H9 (cell line): Measurements from ENCODE around the gene FBXO40. TPM values are rescaled to one million over a fixed set of nuclear protein-coding genes. Genes with fewer than 3 reads are reported as not detected.

ENCODE experiments used
- DNase-seq: peaks from one replicate; pipeline ENCODE4 v3.0.0-alpha.2; 2017
- H2AFZ ChIP-seq: one replicate; pipeline ENCODE4 v1.6.1; 2013; ENCODE audit warnings: mild to moderate bottlenecking, low read length, control low read depth, moderate library complexity
- H2AK5ac ChIP-seq: 2 replicates; pipeline ENCODE4 v1.6.1; 2013; ENCODE audit warnings: low read length, control low read depth, mixed read lengths; ENCODE audit not compliant: insufficient read length
- H2BK120ac ChIP-seq: one replicate; pipeline ENCODE4 v1.6.1; 2013; ENCODE audit warnings: low read depth, mild to moderate bottlenecking, low read length, control low read depth, inconsistent platforms; ENCODE audit not compliant: poor library complexity, severe bottlenecking
- H2BK12ac ChIP-seq: 2 replicates; pipeline ENCODE4 v1.6.1; 2013; ENCODE audit warnings: low read length, control low read depth, mixed read lengths, low read depth; ENCODE audit not compliant: insufficient read length
- H2BK15ac ChIP-seq: 2 replicates; pipeline ENCODE4 v1.6.1; 2013; ENCODE audit warnings: low read depth, low read length, control low read depth
- H2BK20ac ChIP-seq: one replicate; pipeline ENCODE4 v1.6.1; 2013; ENCODE audit warnings: low read depth, mild to moderate bottlenecking, low read length, control low read depth, inconsistent platforms; ENCODE audit not compliant: poor library complexity, severe bottlenecking
- H2BK5ac ChIP-seq: 2 replicates; pipeline ENCODE4 v1.6.1; 2013; ENCODE audit warnings: low read length, control low read depth, mixed read lengths; ENCODE audit not compliant: insufficient read length
- H3K14ac ChIP-seq: 2 replicates; pipeline ENCODE4 v1.6.1; 2013; ENCODE audit warnings: low read length, control low read depth; ENCODE audit not compliant: insufficient read depth
- H3K18ac ChIP-seq: 2 replicates; pipeline ENCODE4 v1.6.1; 2013; ENCODE audit warnings: low read depth, mild to moderate bottlenecking, mixed read lengths, low read length, control low read depth; ENCODE audit not compliant: insufficient read length
- H3K23ac ChIP-seq: 2 replicates; pipeline ENCODE4 v1.6.1; 2013; ENCODE audit warnings: low read length, control low read depth, mixed read lengths, low read depth; ENCODE audit not compliant: insufficient read length
- H3K23me2 ChIP-seq: 2 replicates; pipeline ENCODE4 v1.6.1; 2013; ENCODE audit warnings: low read depth, mild to moderate bottlenecking, mixed read lengths, low read length, control low read depth; ENCODE audit not compliant: insufficient read length, poor library complexity, severe bottlenecking
- H3K27ac ChIP-seq: 2 replicates; pipeline ENCODE4 v1.5.1; 2013; ENCODE audit warnings: low read length, control low read depth, mixed read lengths, low read depth; ENCODE audit not compliant: insufficient read length
- H3K27me3 ChIP-seq: 2 replicates; pipeline ENCODE4 v1.6.1; 2013; ENCODE audit warnings: low read length, control low read depth, inconsistent platforms; ENCODE audit not compliant: insufficient read depth
- H3K4ac ChIP-seq: 2 replicates; pipeline ENCODE4 v1.6.1; 2013; ENCODE audit warnings: low read depth, mild to moderate bottlenecking, control low read depth, inconsistent platforms, low read length, moderate library complexity
- H3K4me1 ChIP-seq: 2 replicates; pipeline ENCODE4 v1.6.1; 2013; ENCODE audit warnings: low read length, control low read depth, inconsistent platforms; ENCODE audit not compliant: insufficient read depth
- H3K4me2 ChIP-seq: 2 replicates; pipeline ENCODE4 v1.6.1; 2013; ENCODE audit warnings: low read length, control low read depth, mixed read lengths; ENCODE audit not compliant: insufficient read length, insufficient read depth
- H3K56ac ChIP-seq: 2 replicates; pipeline ENCODE4 v1.6.1; 2013; ENCODE audit warnings: low read depth, mild to moderate bottlenecking, mixed read lengths, low read length, control low read depth; ENCODE audit not compliant: insufficient read length
- H3K79me1 ChIP-seq: 2 replicates; pipeline ENCODE4 v1.6.1; 2013; ENCODE audit warnings: low read depth, mild to moderate bottlenecking, moderate library complexity, low read length, control low read depth, inconsistent platforms; ENCODE audit not compliant: insufficient read depth, poor library complexity, severe bottlenecking
- H3K79me2 ChIP-seq: 2 replicates; pipeline ENCODE4 v1.6.1; 2013; ENCODE audit warnings: low read length, control low read depth, inconsistent platforms; ENCODE audit not compliant: insufficient read depth
- H3K9ac ChIP-seq: 2 replicates; pipeline ENCODE4 v1.6.1; 2013; ENCODE audit warnings: low read length, control low read depth, mixed read lengths; ENCODE audit not compliant: insufficient read length; ENCODE audit errors: extremely low read depth
- H3K9me3 ChIP-seq: one replicate; pipeline ENCODE4 v1.6.1; 2013; ENCODE audit warnings: low read depth, low read length, inconsistent platforms; ENCODE audit not compliant: control insufficient read depth
- H3T11ph ChIP-seq: one replicate; pipeline ENCODE4 v1.6.1; 2013; ENCODE audit warnings: mild to moderate bottlenecking, low read length, control low read depth, inconsistent platforms
- H4K20me1 ChIP-seq: one replicate; pipeline ENCODE4 v1.6.1; 2013; ENCODE audit not compliant: control insufficient read depth, insufficient read length, insufficient read depth
- H4K5ac ChIP-seq: 2 replicates; pipeline ENCODE4 v1.6.1; 2013; ENCODE audit warnings: low read depth, mild to moderate bottlenecking, mixed read lengths, low read length, control low read depth; ENCODE audit not compliant: insufficient read length
- H4K8ac ChIP-seq: replicated peaks from 2 replicates; pipeline ENCODE4 v1.6.1; 2013; ENCODE audit warnings: low read length, control low read depth, mixed read lengths, low read depth; ENCODE audit not compliant: insufficient read length
- H4K91ac ChIP-seq: 2 replicates; pipeline ENCODE4 v1.6.1; 2013; ENCODE audit warnings: low read depth, mild to moderate bottlenecking, moderate library complexity, mixed read lengths, low read length, control low read depth; ENCODE audit not compliant: insufficient read length
- H3K27ac Mint-ChIP-seq, 3 experiments: 2 replicates in 2 of 3; 3 replicates in 1 of 3; pipeline ENCODE4 v1.8.0; 2020 to 2021; ENCODE audit warnings: mixed read lengths in 3 of 3, mild to moderate bottlenecking in 1 of 3, moderate library complexity in 1 of 3
- H3K27me3 Mint-ChIP-seq: 2 replicates; pipeline ENCODE4 v1.8.0; 2021; ENCODE audit warnings: low read depth, mild to moderate bottlenecking, moderate library complexity, mixed read lengths
- H3K36me3 Mint-ChIP-seq, 3 experiments: 2 replicates in 2 of 3; 3 replicates in 1 of 3; pipeline ENCODE4 v1.8.0; 2020 to 2021; ENCODE audit warnings: low read depth in 3 of 3, mixed read lengths in 3 of 3; ENCODE audit not compliant: insufficient read depth in 1 of 3
- H3K4me1 Mint-ChIP-seq, 2 experiments: 2 replicates each; pipeline ENCODE4 v1.8.0; 2020; ENCODE audit warnings: mixed read lengths in 2 of 2
- H3K4me3 Mint-ChIP-seq, 2 experiments: 2 replicates in 1 of 2; 3 replicates in 1 of 2; pipeline ENCODE4 v1.8.0; 2020 to 2021; ENCODE audit warnings: mild to moderate bottlenecking in 2 of 2, mixed read lengths in 2 of 2, moderate library complexity in 1 of 2
- H3K9me3 Mint-ChIP-seq, 2 experiments: 2 replicates in 1 of 2; 3 replicates in 1 of 2; pipeline ENCODE4 v1.8.0; 2020; ENCODE audit warnings: mild to moderate bottlenecking in 2 of 2, mixed read lengths in 2 of 2, moderate library complexity in 1 of 2
- whole genome bisulfite sequencing: extraction: QIAGEN DNeasy Blood & Tissue Kit; methylation state at CpG from one replicate; pipeline ENCODE4 v1.1.7; 2013; ENCODE audit warnings: missing lambda C conversion rate, low lambda C conversion rate, mixed read lengths; ENCODE audit not compliant: insufficient read length; ENCODE audit errors: extremely low coverage; 5-methylcytosine and 5-hydroxymethylcytosine counted together
- total RNA-seq: library from RNA; stranded (reverse); gene quantifications from 2 replicates; pipeline ENCODE4 v1.2.1, GENCODE V29; 2021
- TF ChIP-seq, protein P1 (sequence below): fragments of 200-600 bp; sonication (generic); conservative IDR thresholded peaks from 3 replicates; pipeline ENCODE4 v1.8.0; 2021; ENCODE audit warnings: antibody characterized with exemption, mild to moderate bottlenecking

FBXO40 gene
- total RNA-seq, 1 experiment from 2014 or later: 0.04 TPM

DNA sequence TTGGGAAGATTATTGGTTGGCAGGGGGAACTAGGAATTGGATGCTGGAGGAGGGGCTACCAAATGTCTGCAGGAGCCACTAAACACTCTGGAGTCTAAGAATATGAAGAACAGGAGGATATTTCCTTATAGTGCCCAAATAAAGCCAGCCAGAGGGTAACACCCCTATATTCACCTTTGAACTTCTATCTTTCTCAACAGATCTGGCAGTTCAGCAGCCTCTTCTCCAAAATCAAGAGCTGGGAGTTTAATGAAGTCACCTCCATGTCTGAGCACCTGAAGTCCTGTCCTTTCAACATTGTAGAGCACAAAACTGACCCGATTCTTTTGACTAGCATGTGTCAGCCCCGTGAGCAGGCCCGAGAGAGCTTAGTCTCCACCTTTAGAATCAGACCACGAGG lies 33.3 kb downstream of the FBXO40 start:
- no peaks in the 10 kb centered on the region for H4K20me1 ChIP-seq
- peaks cover 8% of the 10 kb centered on the region for H3K4me1 ChIP-seq
- Mint-ChIP-seq H3K4me3 (no peak overlapping the region), H3K36me3 (no peaks in the 10 kb centered on the region), H3K27me3 (no peaks in the 10 kb centered on the region; the same call in 1 of the 2 replicates), H3K4me1 (peaks cover 27% of the 10 kb centered on the region in 2 experiments), H3K9me3 (no peaks in the 10 kb centered on the region), H3K27ac (peak overlapping the region in 1 of 3 experiments; percentile 0; a peak in 1 of 7 replicates)
- no peaks in the 10 kb centered on the region for H3K79me1 ChIP-seq
- H2BK15ac ChIP-seq: no peak overlapping the region
- H3T11ph ChIP-seq: no peak overlapping the region
- no peaks in the 10 kb centered on the region for H3K23me2 ChIP-seq
- no CpG with 5 or more reads among the region's 4 CpGs for WGBS
- H2BK5ac ChIP-seq: no peak overlapping the region
- H2BK20ac ChIP-seq: no peak overlapping the region
- H3K27ac ChIP-seq: no peak overlapping the region
- no peak overlapping the region for H3K4me2 ChIP-seq
- no peaks in the 10 kb centered on the region for H3K79me2 ChIP-seq
- H2AFZ ChIP-seq: no peak overlapping the region
- H3K9ac ChIP-seq: no peak overlapping the region
- no peak overlapping the region for H2BK12ac ChIP-seq
- no peak overlapping the region for H2AK5ac ChIP-seq
- H3K14ac ChIP-seq: no peak overlapping the region
- H2BK120ac ChIP-seq: no peak overlapping the region
- H4K5ac ChIP-seq: no peak overlapping the region
- H3K9me3 ChIP-seq: no peaks in the 10 kb centered on the region
- no peak overlapping the region for H4K91ac ChIP-seq
- no peak overlapping the region for H3K23ac ChIP-seq
- no peak overlapping the region for H3K4ac ChIP-seq
- no peak for DNase-seq
- no peak overlapping the region for H4K8ac ChIP-seq
- H3K27me3 ChIP-seq: no peaks in the 10 kb centered on the region
- no peak overlapping the region for H3K56ac ChIP-seq
- no peak overlapping the region for H3K18ac ChIP-seq
- TF ChIP-seq, protein P1, sequence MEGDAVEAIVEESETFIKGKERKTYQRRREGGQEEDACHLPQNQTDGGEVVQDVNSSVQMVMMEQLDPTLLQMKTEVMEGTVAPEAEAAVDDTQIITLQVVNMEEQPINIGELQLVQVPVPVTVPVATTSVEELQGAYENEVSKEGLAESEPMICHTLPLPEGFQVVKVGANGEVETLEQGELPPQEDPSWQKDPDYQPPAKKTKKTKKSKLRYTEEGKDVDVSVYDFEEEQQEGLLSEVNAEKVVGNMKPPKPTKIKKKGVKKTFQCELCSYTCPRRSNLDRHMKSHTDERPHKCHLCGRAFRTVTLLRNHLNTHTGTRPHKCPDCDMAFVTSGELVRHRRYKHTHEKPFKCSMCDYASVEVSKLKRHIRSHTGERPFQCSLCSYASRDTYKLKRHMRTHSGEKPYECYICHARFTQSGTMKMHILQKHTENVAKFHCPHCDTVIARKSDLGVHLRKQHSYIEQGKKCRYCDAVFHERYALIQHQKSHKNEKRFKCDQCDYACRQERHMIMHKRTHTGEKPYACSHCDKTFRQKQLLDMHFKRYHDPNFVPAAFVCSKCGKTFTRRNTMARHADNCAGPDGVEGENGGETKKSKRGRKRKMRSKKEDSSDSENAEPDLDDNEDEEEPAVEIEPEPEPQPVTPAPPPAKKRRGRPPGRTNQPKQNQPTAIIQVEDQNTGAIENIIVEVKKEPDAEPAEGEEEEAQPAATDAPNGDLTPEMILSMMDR: no peak
